Thyroid gland (tissue), 4 donors: Measurements from ENCODE around the gene GTF2A1. TPM values are rescaled to one million over a fixed set of nuclear protein-coding genes. Genes with fewer than 3 reads are reported as not detected.

Source experiments
- DNase-seq, 2 donors: peaks; one replicate each; pipeline ENCODE4 v3.0.0-alpha.2; 2019
- H3K27ac ChIP-seq, 3 donors: fragments of 200-600 bp; sonication (generic); 1 replicate in 2 of 3; 2 replicates in 1 of 3; pipeline ENCODE4 v1.5.1; 2016 to 2019; ENCODE audit warnings: mild to moderate bottlenecking in 1 of 3, moderate library complexity in 1 of 3
- H3K27me3 ChIP-seq: fragments of 200-600 bp; sonication (generic); one replicate; pipeline ENCODE4 v1.5.1; 2019
- H3K36me3 ChIP-seq, 2 donors: fragments of 200-600 bp; sonication (generic); one replicate each; pipeline ENCODE4 v1.5.1; 2016 to 2019
- H3K4me1 ChIP-seq, 2 donors: fragments of 200-600 bp; sonication (generic); one replicate each; pipeline ENCODE4 v1.5.1; 2017 to 2019
- H3K4me3 ChIP-seq, 3 donors: fragments of 200-600 bp; sonication (generic); replicated peaks in 1 of 3; 1 replicate in 2 of 3; 2 replicates in 1 of 3; pipeline ENCODE4 v1.5.1; 2016; ENCODE audit warnings: mild to moderate bottlenecking in 1 of 3
- H3K9me3 ChIP-seq: fragments of 200-600 bp; sonication (generic); one replicate; pipeline ENCODE4 v1.5.1; 2017
- CTCF ChIP-seq, 6 experiments: fragments of 200-600 bp in 3 of 6; fragments of 450-650 bp in 3 of 6; sonication (generic) in 3 of 6; IDR thresholded peaks; one replicate each; pipeline ENCODE4 v1.5.1; 2016 to 2019; ENCODE audit warnings: antibody characterized with exemption in 6 of 6, mild to moderate bottlenecking in 2 of 6, inconsistent platforms in 1 of 6, moderate library complexity in 1 of 6
- POLR2A ChIP-seq, 2 donors: fragments of 450-650 bp; IDR thresholded peaks; one replicate each; pipeline ENCODE4 v1.6.1; 2017; ENCODE audit warnings: antibody characterized with exemption in 2 of 2, mild to moderate bottlenecking in 2 of 2, moderate library complexity in 1 of 2
- WGBS, 2 donors: methylation state at CpG; one replicate each; pipeline ENCODE4 v1.1.5; 2017; 5-methylcytosine and 5-hydroxymethylcytosine counted together
- intact Hi-C: fragments of 100-400 bp; cut with DNase I; formaldehyde crosslinking; loops from one replicate; pipeline ENCODE4 v1.15.1; 2023
- total RNA-seq, 4 donors: library from RNA; depleted of rRNA; stranded (reverse); fragments of >200 nt; gene quantifications; one replicate each; pipeline ENCODE4 v1.2.3, GENCODE V29; 2016

The GTF2A1 gene
- total RNA-seq, 4 donors from 2014 or later, result 31.4 to 51.7 (median 39.7) TPM

GRCh38 chr14:81199084-81199483 lies 21.7 kb downstream of the GTF2A1 start:
- Histone ChIP-seq H3K27me3 (no peaks in the 10 kb centered on the region), H3K36me3 (peaks cover 15 to 32% of the 10 kb centered on the region in 2 donors), H3K4me1 (peaks cover 4 to 5% of the 10 kb centered on the region in 2 donors), H3K9me3 (no peaks in the 10 kb centered on the region), H3K27ac (no peak overlapping the region), H3K4me3 (no peak overlapping the region)
- TF ChIP-seq CTCF (IDR thresholded peaks at IDR 0.05), result no peak
- TF ChIP-seq POLR2A (IDR thresholded peaks at IDR 0.05), result no peak
- intact Hi-C loops, result no loop called here
- WGBS, 2 donors, result 94 to 96% methylated on average over 3 of the region's 3 CpGs
- DNase-seq, result no peak

- Histone ChIP-seq H3K27me3 (no peaks in the 10 kb centered on the region), H3K27ac (no peak overlapping the region), H3K4me1 (peaks cover 4 to 7% of the 10 kb centered on the region in 2 donors), H3K36me3 (peaks cover 15 to 36% of the 10 kb centered on the region in 2 donors), H3K4me3 (no peak overlapping the region), H3K9me3 (no peaks in the 10 kb centered on the region)
- intact Hi-C loops, result no loop called here
- 84 to 95% methylated on average over 2 of the region's 2 CpGs for WGBS, 2 donors
- no peak for DNase-seq
- TF ChIP-seq POLR2A (IDR thresholded peaks at IDR 0.05), result no peak
- no peak for TF ChIP-seq CTCF (IDR thresholded peaks at IDR 0.05)
Observed at GRCh38 chr14:81198651-81199050, 22.1 kb downstream of the GTF2A1 start.

- Histone ChIP-seq H3K9me3 (no peaks in the 10 kb centered on the region), H3K4me1 (peaks cover 4 to 7% of the 10 kb centered on the region in 2 donors), H3K4me3 (no peak overlapping the region), H3K36me3 (peaks cover 11 to 31% of the 10 kb centered on the region in 2 donors), H3K27me3 (no peaks in the 10 kb centered on the region), H3K27ac (peak overlapping the region in 2 of 3 donors; percentile 6 to 35)
- intact Hi-C loops, result no loop called here
- TF ChIP-seq POLR2A (IDR thresholded peaks at IDR 0.05) (no peak), CTCF (IDR thresholded peaks at IDR 0.05) (no peak)
- no peak for DNase-seq
- WGBS, 2 donors, result 80 to 83% methylated on average over 3 of the region's 3 CpGs
Observed at GRCh38 chr14:81193924-81194633, 26.7 kb downstream of the GTF2A1 start.

GRCh38 chr14:81192594-81192993 lies 28.2 kb downstream of the GTF2A1 start:
- Histone ChIP-seq H3K36me3 (peaks cover 11 to 31% of the 10 kb centered on the region in 2 donors), H3K27ac (no peak overlapping the region), H3K9me3 (no peaks in the 10 kb centered on the region), H3K4me3 (no peak overlapping the region), H3K4me1 (peaks cover 4 to 7% of the 10 kb centered on the region in 2 donors), H3K27me3 (no peaks in the 10 kb centered on the region)
- intact Hi-C loops, result no loop called here
- TF ChIP-seq CTCF (IDR thresholded peaks at IDR 0.05) (no peak), POLR2A (IDR thresholded peaks at IDR 0.05) (no peak)
- 89 to 100% methylated on average over 2 of the region's 2 CpGs for WGBS, 2 donors
- DNase-seq, result no peak

GRCh38 chr14:81187832-81188522 lies 32.8 kb downstream of the GTF2A1 start:
- Histone ChIP-seq H3K4me1 (peaks cover 3 to 5% of the 10 kb centered on the region in 2 donors), H3K9me3 (no peaks in the 10 kb centered on the region), H3K36me3 (peaks cover 15 to 16% of the 10 kb centered on the region in 2 donors), H3K4me3 (no peak overlapping the region), H3K27me3 (no peaks in the 10 kb centered on the region), H3K27ac (no peak overlapping the region)
- WGBS, 2 donors, result 94 to 96% methylated on average over 5 of the region's 5 CpGs
- intact Hi-C loops, result no loop called here
- TF ChIP-seq CTCF (IDR thresholded peaks at IDR 0.05) (no peak), POLR2A (IDR thresholded peaks at IDR 0.05) (no peak)
- no peak for DNase-seq
